Measurements from ENCODE around the gene LSS. TPM values are rescaled to one million over a fixed set of nuclear protein-coding genes. Genes with fewer than 3 reads are reported as not detected.
A peak's percentile ranks its signal among the peaks of the same experiment; 100 is the strongest.
"Not testable (repeated sequence)": the region's sequence is repeated elsewhere in the genome, so short reads cannot be mapped to it uniquely, and the experiment has no call there.

Gene LSS
- total RNA-seq, 1 donor from 2014 or later = 52.0 TPM

DNA sequence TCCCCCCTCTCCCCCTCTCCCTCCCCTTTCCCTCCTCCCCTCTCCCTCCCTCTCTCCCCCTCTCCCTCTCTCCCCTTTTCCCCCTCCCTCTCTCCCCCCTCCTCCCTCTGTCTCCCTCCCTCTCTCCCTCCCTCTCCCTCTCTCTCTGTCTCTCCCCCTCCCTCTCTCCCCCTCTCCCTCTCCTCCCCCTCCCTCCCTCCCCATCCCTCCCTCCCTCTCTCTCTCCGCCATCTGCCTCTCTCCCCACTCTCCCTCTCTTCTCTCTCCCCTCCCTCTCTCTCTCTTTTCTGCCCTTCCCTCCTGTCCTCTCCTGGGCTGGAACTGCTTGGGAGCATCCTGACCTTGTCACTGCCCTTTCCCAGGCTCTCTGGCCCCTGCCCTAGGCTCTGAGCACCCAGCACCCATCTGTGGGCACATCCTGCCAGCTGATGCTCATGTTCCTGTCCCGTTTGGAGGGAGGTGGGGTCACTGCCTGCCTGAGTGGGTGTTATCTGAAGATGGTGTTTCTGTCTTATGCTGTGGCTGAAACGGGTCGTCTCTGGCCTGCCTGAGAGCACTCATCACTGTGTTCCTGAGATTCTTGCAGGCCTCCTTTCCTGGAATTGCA, 84.0 kb downstream of the LSS start:
- peaks cover 10% of the 10 kb centered on the region for H3K4me1 ChIP-seq
- TF ChIP-seq, protein P1, sequence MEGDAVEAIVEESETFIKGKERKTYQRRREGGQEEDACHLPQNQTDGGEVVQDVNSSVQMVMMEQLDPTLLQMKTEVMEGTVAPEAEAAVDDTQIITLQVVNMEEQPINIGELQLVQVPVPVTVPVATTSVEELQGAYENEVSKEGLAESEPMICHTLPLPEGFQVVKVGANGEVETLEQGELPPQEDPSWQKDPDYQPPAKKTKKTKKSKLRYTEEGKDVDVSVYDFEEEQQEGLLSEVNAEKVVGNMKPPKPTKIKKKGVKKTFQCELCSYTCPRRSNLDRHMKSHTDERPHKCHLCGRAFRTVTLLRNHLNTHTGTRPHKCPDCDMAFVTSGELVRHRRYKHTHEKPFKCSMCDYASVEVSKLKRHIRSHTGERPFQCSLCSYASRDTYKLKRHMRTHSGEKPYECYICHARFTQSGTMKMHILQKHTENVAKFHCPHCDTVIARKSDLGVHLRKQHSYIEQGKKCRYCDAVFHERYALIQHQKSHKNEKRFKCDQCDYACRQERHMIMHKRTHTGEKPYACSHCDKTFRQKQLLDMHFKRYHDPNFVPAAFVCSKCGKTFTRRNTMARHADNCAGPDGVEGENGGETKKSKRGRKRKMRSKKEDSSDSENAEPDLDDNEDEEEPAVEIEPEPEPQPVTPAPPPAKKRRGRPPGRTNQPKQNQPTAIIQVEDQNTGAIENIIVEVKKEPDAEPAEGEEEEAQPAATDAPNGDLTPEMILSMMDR (IDR thresholded peaks at IDR 0.05; ENCODE audit: borderline replicate concordance) = no peak
- no peak overlapping the region for H3K27ac ChIP-seq (replicated peaks)
- H3K36me3 ChIP-seq = no peaks in the 10 kb centered on the region
- no peak overlapping the region for H3K4me3 ChIP-seq
- no peak for DNase-seq
- no peaks in the 10 kb centered on the region for H3K9me3 ChIP-seq (replicated peaks)
- intact Hi-C loops (cut with micrococcal nuclease) = no loop called here
- no peaks in the 10 kb centered on the region for H3K27me3 ChIP-seq (ENCODE audit: low read depth)

DNA sequence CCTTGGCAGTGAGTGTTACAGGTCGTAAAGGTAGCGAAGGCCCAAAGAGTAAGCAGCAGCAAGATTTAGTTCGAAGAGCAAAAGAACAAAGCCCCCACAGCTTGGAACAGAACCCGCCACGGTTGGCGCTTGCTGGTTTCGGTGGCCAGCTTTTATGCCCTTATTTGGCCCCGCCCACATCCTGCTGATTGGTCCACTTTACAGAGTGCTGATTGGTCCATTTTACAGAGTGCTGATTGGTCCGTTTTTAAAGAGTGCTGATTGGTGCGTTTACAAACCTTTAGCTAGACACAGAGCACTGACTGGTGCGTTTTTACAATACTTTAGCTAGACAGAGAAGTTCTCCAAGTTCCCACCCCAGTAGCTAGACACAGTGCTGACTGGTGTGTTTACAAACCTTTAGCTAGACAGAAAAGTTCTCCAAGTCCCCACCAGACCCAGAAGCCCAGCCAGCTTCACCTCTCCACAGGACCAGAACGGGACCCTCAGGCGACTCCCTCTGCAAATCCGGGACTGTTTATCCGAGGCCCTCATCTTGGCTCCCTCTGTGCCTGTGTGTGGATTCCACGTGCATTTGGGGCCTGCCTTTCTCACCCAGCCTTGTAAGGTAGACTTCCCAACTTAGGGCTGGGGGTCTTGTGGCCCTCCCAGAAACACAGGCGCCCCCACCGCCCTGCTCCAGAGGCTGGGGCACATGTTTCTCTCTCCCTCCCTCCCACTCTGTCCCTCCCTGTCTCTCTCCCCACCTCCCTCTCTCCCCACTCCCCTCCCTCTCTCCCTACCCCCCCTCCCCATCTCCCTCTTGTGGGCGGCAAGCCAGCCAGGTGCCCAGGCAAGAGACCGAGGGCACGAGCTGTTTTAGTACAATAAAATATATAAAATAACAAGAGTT, 85.7 kb downstream of the LSS start:
- intact Hi-C loops (cut with micrococcal nuclease) = no loop called here
- H3K4me3 ChIP-seq = no peak overlapping the region
- DNase-seq = no peak
- no peaks in the 10 kb centered on the region for H3K9me3 ChIP-seq (replicated peaks)
- no peaks in the 10 kb centered on the region for H3K27me3 ChIP-seq (ENCODE audit: low read depth)
- peak overlapping the region; percentile 29 for H3K27ac ChIP-seq (replicated peaks)
- peaks cover 10% of the 10 kb centered on the region for H3K4me1 ChIP-seq
- TF ChIP-seq, protein P1 (IDR thresholded peaks at IDR 0.05; ENCODE audit: borderline replicate concordance) = no peak
- no peaks in the 10 kb centered on the region for H3K36me3 ChIP-seq

DNA sequence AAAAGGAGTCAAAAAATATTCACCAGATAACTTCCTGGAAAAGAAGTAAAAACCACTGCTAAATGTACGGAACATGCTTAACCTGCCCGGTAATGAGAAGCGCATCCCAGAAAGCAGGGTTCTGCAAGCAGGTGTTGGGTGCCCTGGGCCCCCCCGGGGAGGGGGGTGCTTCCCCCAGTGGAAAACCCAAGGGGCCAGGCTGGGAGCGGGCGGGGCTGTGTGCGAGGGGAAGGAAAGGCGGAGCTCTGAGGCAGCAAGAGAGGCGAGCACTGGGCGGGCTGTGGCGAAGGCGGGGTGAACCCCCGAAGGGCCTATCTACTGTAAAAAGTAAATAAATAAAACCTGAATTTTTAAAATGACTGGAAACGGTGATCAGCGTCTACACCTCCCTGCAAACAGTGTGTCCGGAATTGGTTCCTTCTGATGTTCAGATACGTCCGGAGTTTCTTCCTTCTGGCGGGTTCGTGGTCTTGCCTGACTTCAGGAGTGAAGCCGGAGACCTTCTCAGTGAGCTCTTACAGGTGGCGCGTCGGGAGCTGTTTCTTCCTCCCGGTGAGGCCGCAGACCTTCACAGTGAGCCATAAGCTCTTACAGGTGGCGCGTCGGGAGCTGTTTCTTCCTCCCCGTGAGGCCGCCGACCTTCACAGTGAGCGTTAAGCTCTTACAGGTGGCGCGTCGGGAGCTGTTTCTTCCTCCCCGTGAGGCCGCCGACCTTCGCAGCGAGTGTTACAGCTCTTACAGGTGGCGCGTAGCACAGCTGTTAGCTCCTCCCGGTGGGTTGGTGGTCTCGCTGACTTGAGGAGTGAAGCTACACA, 86.6 kb downstream of the LSS start:
- Histone ChIP-seq H3K9me3 (replicated peaks) (no peaks in the 10 kb centered on the region), H3K4me1 (peaks cover 10% of the 10 kb centered on the region), H3K27me3 (ENCODE audit: low read depth) (no peaks in the 10 kb centered on the region), H3K4me3 (no peak overlapping the region), H3K27ac (replicated peaks) (no peak overlapping the region), H3K36me3 (no peaks in the 10 kb centered on the region)
- TF ChIP-seq, protein P1 (IDR thresholded peaks at IDR 0.05; ENCODE audit: borderline replicate concordance) = no peak
- DNase-seq = peak; percentile 16
- intact Hi-C loops (cut with micrococcal nuclease) = no loop called here

DNA sequence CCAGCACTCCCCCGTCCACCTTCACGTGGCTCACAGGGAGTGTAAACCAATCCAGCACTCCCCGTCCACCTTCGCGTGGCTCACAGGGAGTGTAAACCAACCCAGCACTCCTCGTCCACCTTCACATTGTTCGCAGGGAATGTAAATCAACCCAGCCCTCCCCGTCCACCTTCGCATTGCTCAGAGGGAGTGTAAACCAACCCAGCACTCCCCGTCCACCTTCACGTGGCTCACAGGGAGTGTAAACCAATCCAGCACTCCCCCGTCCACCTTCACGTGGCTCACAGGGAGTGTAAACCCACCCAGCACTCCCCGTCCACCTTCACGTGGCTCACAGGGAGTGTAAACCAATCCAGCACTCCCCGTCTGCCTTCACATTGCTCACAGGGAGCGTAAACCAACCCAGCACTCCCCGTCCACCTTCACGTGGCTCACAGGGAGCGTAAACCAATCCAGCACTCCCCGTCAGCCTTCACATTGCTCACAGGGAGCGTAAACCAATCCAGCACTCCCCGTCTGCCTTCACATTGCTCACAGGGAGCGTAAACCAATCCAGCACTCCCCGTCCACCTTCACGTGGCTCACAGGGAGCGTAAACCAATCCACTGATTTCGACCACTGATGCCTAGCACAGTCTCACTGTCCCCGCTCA, 88.1 kb downstream of the LSS start:
- H3K27ac ChIP-seq (replicated peaks); H3K9me3 ChIP-seq (replicated peaks); H3K27me3 ChIP-seq (ENCODE audit: low read depth); H3K36me3 ChIP-seq; H3K4me3 ChIP-seq; DNase-seq; intact Hi-C loops (cut with micrococcal nuclease): not testable (repeated sequence)
- H3K4me1 ChIP-seq = peaks cover 19% of the 10 kb centered on the region

DNA sequence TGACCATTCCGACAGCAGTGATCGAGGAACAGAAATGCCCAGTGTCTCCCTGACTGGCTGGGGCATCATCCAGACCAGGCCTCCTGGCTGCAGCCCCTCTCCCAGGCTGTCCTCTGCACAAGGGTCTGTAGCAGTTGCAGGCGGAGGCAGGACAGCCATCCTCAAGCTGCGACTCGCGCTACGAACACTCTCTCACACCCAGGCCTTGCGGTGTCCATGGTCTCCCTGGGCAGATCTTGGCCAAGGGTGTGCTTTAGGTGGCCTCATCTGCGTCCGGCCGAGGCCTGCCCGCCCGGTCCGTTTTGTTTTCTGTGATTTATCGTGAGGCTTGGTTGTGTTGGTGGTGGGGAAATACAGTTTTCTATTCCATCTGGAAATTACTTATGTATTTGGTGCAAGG, 88.9 kb downstream of the LSS start:
- Histone ChIP-seq H3K27ac (replicated peaks) (no peak overlapping the region), H3K27me3 (ENCODE audit: low read depth) (no peaks in the 10 kb centered on the region)

More for the DNA sequence above, 88.9 kb downstream of the LSS start:
- H3K9me3 ChIP-seq (replicated peaks) = no peaks in the 10 kb centered on the region
- TF ChIP-seq, protein P1 (IDR thresholded peaks at IDR 0.05; ENCODE audit: borderline replicate concordance) = no peak
- H3K4me1 ChIP-seq = peaks cover 19% of the 10 kb centered on the region
- intact Hi-C loops (cut with micrococcal nuclease) = no loop called here
- DNase-seq = no peak
- H3K4me3 ChIP-seq = no peak overlapping the region
- no peaks in the 10 kb centered on the region for H3K36me3 ChIP-seq
